ENCODE results near the gene SYK. TPM values are rescaled to one million over a fixed set of nuclear protein-coding genes. Genes with fewer than 3 reads are reported as not detected.

Gene SYK
- total RNA-seq, 4 donors from 2014 or later: 43.7 to 54.9 (median 47.9) TPM

DNA sequence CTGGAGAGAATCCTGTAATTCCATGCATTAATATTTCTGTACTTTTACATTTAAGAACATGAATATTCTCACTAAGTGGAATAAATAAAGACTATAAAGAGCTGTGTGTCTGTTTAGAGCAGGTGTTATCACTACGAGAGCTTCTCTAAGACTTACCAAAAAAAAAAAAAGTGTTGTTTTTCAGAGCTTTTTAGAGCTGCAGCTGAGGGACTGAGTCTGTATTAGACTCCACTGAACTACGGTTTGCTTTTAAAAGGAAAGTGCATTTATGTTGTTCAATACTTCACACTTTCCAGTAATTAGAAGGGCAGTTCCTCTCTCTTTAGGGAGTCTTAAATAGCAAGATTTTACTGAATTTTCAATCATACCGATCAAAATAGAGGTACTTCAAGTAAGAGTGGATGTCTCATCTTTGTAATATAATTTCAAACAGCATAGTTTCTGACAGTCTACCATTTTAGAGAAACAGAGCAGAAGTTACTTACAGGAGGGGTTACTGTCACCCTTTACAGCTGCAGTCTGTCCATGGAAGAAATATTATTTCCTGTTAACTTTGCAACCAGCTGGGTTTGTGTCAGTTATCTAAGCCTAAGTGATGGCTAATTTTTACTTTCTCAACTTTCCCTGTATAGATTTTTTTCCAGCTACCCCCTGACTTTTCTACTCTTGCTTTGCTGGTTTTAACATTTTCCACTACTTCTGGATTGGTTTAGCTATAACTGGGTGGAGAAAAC is 2.4 kb downstream of the SYK start:
- 35 to 47% methylated on average over 3 of the region's 3 CpGs for WGBS, 2 donors
- Histone ChIP-seq H3K4me1 (peaks cover 15 to 59% (median 16%) of the 10 kb centered on the region in 3 donors), H3K9me3 (no peaks in the 10 kb centered on the region), H3K4me3 (peak overlapping the region in 1 of 4 donors; percentile 26), H3K27me3 (peaks cover 0 to 29% (median 0%) of the 10 kb centered on the region in 4 donors), H3K36me3 (no peaks in the 10 kb centered on the region), H3K27ac (peak overlapping the region in 2 of 4 donors; percentile 38 to 42)
- intact Hi-C loops (cut with DNase I): no loop called here
- TF ChIP-seq, protein P1, sequence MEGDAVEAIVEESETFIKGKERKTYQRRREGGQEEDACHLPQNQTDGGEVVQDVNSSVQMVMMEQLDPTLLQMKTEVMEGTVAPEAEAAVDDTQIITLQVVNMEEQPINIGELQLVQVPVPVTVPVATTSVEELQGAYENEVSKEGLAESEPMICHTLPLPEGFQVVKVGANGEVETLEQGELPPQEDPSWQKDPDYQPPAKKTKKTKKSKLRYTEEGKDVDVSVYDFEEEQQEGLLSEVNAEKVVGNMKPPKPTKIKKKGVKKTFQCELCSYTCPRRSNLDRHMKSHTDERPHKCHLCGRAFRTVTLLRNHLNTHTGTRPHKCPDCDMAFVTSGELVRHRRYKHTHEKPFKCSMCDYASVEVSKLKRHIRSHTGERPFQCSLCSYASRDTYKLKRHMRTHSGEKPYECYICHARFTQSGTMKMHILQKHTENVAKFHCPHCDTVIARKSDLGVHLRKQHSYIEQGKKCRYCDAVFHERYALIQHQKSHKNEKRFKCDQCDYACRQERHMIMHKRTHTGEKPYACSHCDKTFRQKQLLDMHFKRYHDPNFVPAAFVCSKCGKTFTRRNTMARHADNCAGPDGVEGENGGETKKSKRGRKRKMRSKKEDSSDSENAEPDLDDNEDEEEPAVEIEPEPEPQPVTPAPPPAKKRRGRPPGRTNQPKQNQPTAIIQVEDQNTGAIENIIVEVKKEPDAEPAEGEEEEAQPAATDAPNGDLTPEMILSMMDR (IDR thresholded peaks at IDR 0.05): no peak
- TF ChIP-seq POLR2A (IDR thresholded peaks at IDR 0.05): no peak
- DNase-seq: no peak

- Histone ChIP-seq H3K9me3 (no peaks in the 10 kb centered on the region), H3K4me1 (peaks cover 16 to 71% (median 26%) of the 10 kb centered on the region in 3 donors), H3K27ac (no peak overlapping the region), H3K4me3 (no peak overlapping the region), H3K27me3 (peaks cover 0 to 24% (median 0%) of the 10 kb centered on the region in 4 donors), H3K36me3 (no peaks in the 10 kb centered on the region)
- TF ChIP-seq, protein P1 (IDR thresholded peaks at IDR 0.05): no peak
- TF ChIP-seq POLR2A (IDR thresholded peaks at IDR 0.05): no peak
- intact Hi-C loops (cut with DNase I): no loop called here
- 44 to 62% methylated on average over 6 of the region's 6 CpGs for WGBS, 2 donors
- DNase-seq: no peak
Observed at GRCh38 chr9:90805006-90805996, 3.7 kb downstream of the SYK start.

GRCh38 chr9:90807006-90807405 is 5.4 kb downstream of the SYK start:
- Histone ChIP-seq H3K36me3 (no peaks in the 10 kb centered on the region), H3K27ac (no peak overlapping the region), H3K9me3 (no peaks in the 10 kb centered on the region), H3K4me3 (no peak overlapping the region), H3K27me3 (peaks cover 0 to 7% (median 0%) of the 10 kb centered on the region in 4 donors), H3K4me1 (peaks cover 15 to 73% (median 15%) of the 10 kb centered on the region in 3 donors)
- 72 to 85% methylated on average over 3 of the region's 3 CpGs for WGBS, 2 donors
- DNase-seq: no peak
- intact Hi-C loops (cut with DNase I): no loop called here
- TF ChIP-seq, protein P1 (IDR thresholded peaks at IDR 0.05): no peak
- TF ChIP-seq POLR2A (IDR thresholded peaks at IDR 0.05): no peak

- H3K27me3 ChIP-seq: peaks cover 0 to 4% (median 0%) of the 10 kb centered on the region in 4 donors
- H3K36me3 ChIP-seq: no peaks in the 10 kb centered on the region
- H3K27ac ChIP-seq: peak overlapping the region in 1 of 4 donors; percentile 39
- no peak for DNase-seq
- H3K9me3 ChIP-seq: no peaks in the 10 kb centered on the region
- H3K4me3 ChIP-seq: no peak overlapping the region
- peaks cover 15 to 72% (median 17%) of the 10 kb centered on the region in 3 donors for H3K4me1 ChIP-seq
- intact Hi-C loops (cut with DNase I): no loop called here
- 46 to 63% methylated on average over 6 of the region's 6 CpGs for WGBS, 2 donors
- TF ChIP-seq POLR2A (IDR thresholded peaks at IDR 0.05): no peak
- TF ChIP-seq, protein P1 (IDR thresholded peaks at IDR 0.05): no peak
Observed at GRCh38 chr9:90808398-90808797, 6.8 kb downstream of the SYK start.
